ENCODE results near the gene DSCAM.

DSCAM gene

DNA sequence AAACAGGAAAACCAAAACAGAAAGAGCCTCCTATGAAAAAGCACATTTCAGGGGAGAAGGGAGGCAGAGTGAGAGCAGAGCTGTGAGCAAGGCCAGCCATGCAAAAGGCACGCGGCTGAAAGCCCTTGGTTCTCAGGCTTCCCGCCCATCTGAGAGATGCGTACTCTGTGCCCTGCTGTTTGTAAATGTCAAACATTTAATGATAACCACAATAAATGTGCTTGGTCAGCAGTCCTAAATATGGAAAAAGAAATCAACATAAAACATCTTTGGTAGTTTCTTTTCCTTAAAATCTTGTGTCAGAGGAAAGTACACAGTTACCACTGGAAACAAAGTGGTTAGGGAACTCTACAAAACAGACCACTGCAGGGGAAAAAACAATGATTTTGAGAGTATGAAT, 283.1 kb downstream of the DSCAM start:
- DNase-seq (ENCODE audit: low read depth in 2 of 2): no peak
- H3K4me3 ChIP-seq (replicated peaks in 1 of 2; ENCODE audit: low read depth in 2 of 2, low read length in 2 of 2): no peak overlapping the region
- TF ChIP-seq, protein P1, sequence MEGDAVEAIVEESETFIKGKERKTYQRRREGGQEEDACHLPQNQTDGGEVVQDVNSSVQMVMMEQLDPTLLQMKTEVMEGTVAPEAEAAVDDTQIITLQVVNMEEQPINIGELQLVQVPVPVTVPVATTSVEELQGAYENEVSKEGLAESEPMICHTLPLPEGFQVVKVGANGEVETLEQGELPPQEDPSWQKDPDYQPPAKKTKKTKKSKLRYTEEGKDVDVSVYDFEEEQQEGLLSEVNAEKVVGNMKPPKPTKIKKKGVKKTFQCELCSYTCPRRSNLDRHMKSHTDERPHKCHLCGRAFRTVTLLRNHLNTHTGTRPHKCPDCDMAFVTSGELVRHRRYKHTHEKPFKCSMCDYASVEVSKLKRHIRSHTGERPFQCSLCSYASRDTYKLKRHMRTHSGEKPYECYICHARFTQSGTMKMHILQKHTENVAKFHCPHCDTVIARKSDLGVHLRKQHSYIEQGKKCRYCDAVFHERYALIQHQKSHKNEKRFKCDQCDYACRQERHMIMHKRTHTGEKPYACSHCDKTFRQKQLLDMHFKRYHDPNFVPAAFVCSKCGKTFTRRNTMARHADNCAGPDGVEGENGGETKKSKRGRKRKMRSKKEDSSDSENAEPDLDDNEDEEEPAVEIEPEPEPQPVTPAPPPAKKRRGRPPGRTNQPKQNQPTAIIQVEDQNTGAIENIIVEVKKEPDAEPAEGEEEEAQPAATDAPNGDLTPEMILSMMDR (IDR thresholded peaks at IDR 0.05; ENCODE audit: low read depth, low read length): no peak

DNA sequence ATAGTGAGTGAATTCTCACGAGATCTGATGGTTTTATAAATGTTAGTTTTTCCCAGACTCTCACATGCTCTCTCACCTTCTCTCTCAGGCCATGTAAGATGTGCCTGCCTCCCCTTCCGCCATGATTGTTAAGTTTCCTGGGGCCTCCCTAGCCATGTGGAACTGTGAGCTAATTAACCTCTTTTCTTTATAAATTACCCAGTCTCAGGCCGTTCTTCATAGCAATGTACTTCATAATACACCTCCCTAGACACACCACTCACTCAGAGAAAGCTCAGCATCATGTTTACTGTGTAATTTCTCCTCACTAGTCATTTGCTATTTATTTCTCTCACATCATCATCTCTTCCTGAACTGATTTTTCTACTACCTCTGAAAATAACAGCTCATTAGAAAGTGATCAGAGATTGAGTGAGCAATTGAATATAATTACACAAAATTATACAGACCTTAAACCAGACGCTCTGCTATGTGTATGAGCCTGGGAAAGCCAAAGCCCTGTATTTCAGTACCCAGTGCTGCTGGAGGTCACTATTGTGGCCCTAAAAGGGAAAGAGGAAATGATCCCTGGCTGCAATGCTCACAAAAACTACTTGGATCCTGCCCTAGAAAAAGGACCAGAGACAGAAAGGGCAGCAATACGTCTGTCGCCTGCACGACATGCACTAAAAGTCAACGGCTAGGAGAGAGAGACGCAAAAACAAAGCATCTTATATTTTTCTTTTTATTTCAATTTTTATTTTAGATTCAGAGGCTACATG, 284.5 kb downstream of the DSCAM start:
- TF ChIP-seq, protein P1 (IDR thresholded peaks at IDR 0.05; ENCODE audit: low read depth, low read length): no peak
- H3K4me3 ChIP-seq (replicated peaks in 1 of 2; ENCODE audit: low read depth in 2 of 2, low read length in 2 of 2): no peak overlapping the region
- DNase-seq (ENCODE audit: low read depth in 2 of 2): no peak

GRCh38 chr21:40556442-40556968, 290.5 kb downstream of the DSCAM start:
- no peak overlapping the region for H3K4me3 ChIP-seq (replicated peaks in 1 of 2; ENCODE audit: low read depth in 2 of 2, low read length in 2 of 2)
- DNase-seq (ENCODE audit: low read depth in 2 of 2): no peak
- TF ChIP-seq, protein P1 (IDR thresholded peaks at IDR 0.05; ENCODE audit: low read depth, low read length): no peak

DNA sequence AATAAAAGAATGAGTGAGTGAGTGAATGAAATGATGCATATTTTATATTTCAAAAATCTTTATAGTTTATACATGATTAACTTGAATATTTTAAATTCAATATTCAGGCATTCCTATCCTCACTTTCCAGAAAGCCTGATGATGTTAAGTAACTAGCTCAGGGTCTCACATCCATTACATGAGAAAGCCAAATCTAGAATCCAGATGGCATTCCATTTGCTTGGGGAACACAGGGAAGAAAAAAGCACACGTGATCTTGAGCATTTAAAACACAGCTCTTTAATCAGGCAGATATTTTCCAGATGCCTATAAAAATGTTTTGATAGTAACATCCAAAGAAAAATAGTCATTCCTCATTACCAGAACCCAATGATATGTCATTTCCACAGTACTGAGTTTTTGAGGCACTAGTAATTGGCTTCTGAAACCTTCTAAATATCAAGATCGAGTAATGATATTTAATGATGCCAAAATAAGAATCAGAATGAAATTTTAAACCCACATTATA, 291.9 kb downstream of the DSCAM start:
- TF ChIP-seq, protein P1 (IDR thresholded peaks at IDR 0.05; ENCODE audit: low read depth, low read length): no peak
- DNase-seq (ENCODE audit: low read depth in 2 of 2): no peak
- no peak overlapping the region for H3K4me3 ChIP-seq (replicated peaks in 1 of 2; ENCODE audit: low read depth in 2 of 2, low read length in 2 of 2)

GRCh38 chr21:40553781-40554180, 293.2 kb downstream of the DSCAM start:
- no peak for DNase-seq (ENCODE audit: low read depth in 2 of 2)
- TF ChIP-seq, protein P1 (IDR thresholded peaks at IDR 0.05; ENCODE audit: low read depth, low read length): no peak

DNA sequence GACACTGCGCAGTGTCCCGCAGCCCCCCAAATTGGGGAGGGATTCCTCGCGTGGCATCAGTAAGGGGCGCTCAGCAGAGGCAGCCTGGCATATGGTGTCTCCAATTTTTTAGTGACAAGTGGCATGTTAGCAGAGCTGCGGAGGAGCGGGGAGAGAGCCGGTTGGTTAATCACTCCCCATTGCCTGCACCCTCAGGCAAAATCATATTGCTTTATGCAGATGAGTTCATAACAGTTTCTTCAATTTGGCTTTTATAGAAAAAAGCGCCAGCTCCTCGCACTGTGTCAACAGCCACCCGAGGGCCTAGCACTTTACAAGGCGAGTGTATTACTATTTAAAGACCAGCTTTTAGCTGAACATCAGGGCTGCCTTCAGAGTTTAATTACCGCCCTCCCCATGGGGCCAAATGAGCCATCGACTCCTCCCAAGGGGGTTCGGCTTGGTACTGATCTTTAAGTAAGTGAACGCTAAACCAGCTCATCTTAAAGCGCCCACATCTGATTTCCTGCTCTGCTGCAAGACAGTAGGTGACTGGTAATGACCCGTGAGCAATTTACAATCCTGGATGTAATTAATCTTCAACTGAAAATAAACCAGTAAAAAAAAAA, 298.9 kb downstream of the DSCAM start:
- TF ChIP-seq, protein P1 (IDR thresholded peaks at IDR 0.05; ENCODE audit: low read depth, low read length): no peak
- no peak for DNase-seq (ENCODE audit: low read depth in 2 of 2)
- no peak overlapping the region for H3K4me3 ChIP-seq (replicated peaks in 1 of 2; ENCODE audit: low read depth in 2 of 2, low read length in 2 of 2)

More at GRCh38 chr21:40553781-40554180, 293.2 kb downstream of the DSCAM start:
- no peak overlapping the region for H3K4me3 ChIP-seq (replicated peaks in 1 of 2; ENCODE audit: low read depth in 2 of 2, low read length in 2 of 2)
